Neural progenitor cell (in vitro differentiated cells): ENCODE data around the gene CBR1. TPM values are rescaled to one million over a fixed set of nuclear protein-coding genes. Genes with fewer than 3 reads are reported as not detected.
A peak's percentile ranks its signal among the peaks of the same experiment; 100 is the strongest.

Experiments
- DNase-seq: peaks from one replicate; pipeline ENCODE4 v3.0.0-alpha.2; 2016; ENCODE audit warnings: low spot score
- H2AFZ ChIP-seq: fragments of 200-600 bp; sonication (generic); replicated peaks from 2 replicates; pipeline ENCODE4 v1.6.1; 2016; ENCODE audit warnings: antibody characterized with exemption
- H3F3A ChIP-seq: fragments of 200-600 bp; sonication (generic); 2 replicates; pipeline ENCODE4 v1.6.1; 2016; ENCODE audit warnings: antibody characterized with exemption, low read depth
- H3K27ac ChIP-seq: fragments of 200-600 bp; sonication (generic); 2 replicates; pipeline ENCODE4 v1.5.1; 2016; ENCODE audit warnings: mild to moderate bottlenecking
- H3K27me3 ChIP-seq: fragments of 200-600 bp; sonication (generic); 2 replicates; pipeline ENCODE4 v1.6.1; 2016; ENCODE audit warnings: mild to moderate bottlenecking, moderate library complexity
- H3K36me3 ChIP-seq: fragments of 200-600 bp; sonication (generic); 2 replicates; pipeline ENCODE4 v1.5.1; 2016
- H3K4me1 ChIP-seq: fragments of 200-600 bp; sonication (generic); 2 replicates; pipeline ENCODE4 v1.6.1; 2016; ENCODE audit warnings: mixed run types
- H3K4me2 ChIP-seq: fragments of 200-600 bp; sonication (generic); 2 replicates; pipeline ENCODE4 v1.6.1; 2016
- H3K4me3 ChIP-seq: fragments of 200-600 bp; sonication (generic); 2 replicates; pipeline ENCODE4 v1.5.1; 2016
- H3K79me2 ChIP-seq: fragments of 200-600 bp; sonication (generic); 2 replicates; pipeline ENCODE4 v1.6.1; 2016; ENCODE audit warnings: low read depth
- H3K9ac ChIP-seq: fragments of 200-600 bp; sonication (generic); 2 replicates; pipeline ENCODE4 v1.6.1; 2016
- H3K9me3 ChIP-seq: fragments of 200-600 bp; sonication (generic); 2 replicates; pipeline ENCODE4 v1.5.1; 2016; ENCODE audit warnings: low read depth
- H4K20me1 ChIP-seq: fragments of 200-600 bp; sonication (generic); 2 replicates; pipeline ENCODE4 v1.6.1; 2016; ENCODE audit warnings: low read depth
- H3K27ac Mint-ChIP-seq: 3 replicates; pipeline ENCODE4 v1.8.0; 2021; ENCODE audit warnings: mixed read lengths
- H3K27me3 Mint-ChIP-seq: 2 replicates; pipeline ENCODE4 v1.8.0; 2022; ENCODE audit warnings: low read depth, mild to moderate bottlenecking, inconsistent platforms, moderate library complexity, mixed read lengths; ENCODE audit not compliant: insufficient read depth
- H3K36me3 Mint-ChIP-seq: 3 replicates; pipeline ENCODE4 v1.8.0; 2021; ENCODE audit warnings: mixed read lengths
- H3K4me1 Mint-ChIP-seq: 3 replicates; pipeline ENCODE4 v1.8.0; 2021; ENCODE audit warnings: mixed read lengths
- H3K4me3 Mint-ChIP-seq: 3 replicates; pipeline ENCODE4 v1.8.0; 2021; ENCODE audit warnings: mild to moderate bottlenecking, moderate library complexity, mixed read lengths
- H3K9me3 Mint-ChIP-seq: 3 replicates; pipeline ENCODE4 v1.8.0; 2020; ENCODE audit warnings: mixed read lengths
- CTCF ChIP-seq: fragments of 200-600 bp; sonication (generic); IDR thresholded peaks from 2 replicates; pipeline ENCODE4 v1.5.1; 2017; ENCODE audit warnings: antibody characterized with exemption, mild to moderate bottlenecking
- EZH2 ChIP-seq: fragments of 200-600 bp; sonication (generic); IDR thresholded peaks from 2 replicates; pipeline ENCODE4 v1.6.1; 2017; ENCODE audit warnings: antibody characterized with exemption, mild to moderate bottlenecking, moderate library complexity
- EZH2phosphoT487 ChIP-seq: fragments of 200-600 bp; sonication (generic); IDR thresholded peaks from 2 replicates; pipeline ENCODE4 v1.6.1; 2017; ENCODE audit warnings: antibody characterized with exemption
- total RNA-seq: library from RNA; depleted of rRNA; stranded (reverse); fragments of >200 nt; gene quantifications from 2 replicates; pipeline ENCODE4 v1.2.3, GENCODE V29; 2015; ENCODE audit warnings: low replicate concordance

CBR1 gene
- total RNA-seq, 1 donor from 2014 or later, result 24.9 TPM

- H3K79me2 ChIP-seq, result no peaks in the 10 kb centered on the region
- H3K27me3 ChIP-seq, result no peaks in the 10 kb centered on the region
- no peak overlapping the region for H2AFZ ChIP-seq
- peaks cover 13% of the 10 kb centered on the region for H3K9me3 Mint-ChIP-seq
- no peak overlapping the region for H3K4me3 Mint-ChIP-seq
- no peak for DNase-seq
- no peak overlapping the region for H3K4me2 ChIP-seq
- no peaks in the 10 kb centered on the region for H3K4me1 Mint-ChIP-seq
- no peak for TF ChIP-seq EZH2
- H3K36me3 Mint-ChIP-seq, result no peaks in the 10 kb centered on the region
- H3K9ac ChIP-seq, result no peak overlapping the region
- no peaks in the 10 kb centered on the region for H3F3A ChIP-seq
- no peak overlapping the region for H3K4me3 ChIP-seq
- no peaks in the 10 kb centered on the region for H3K9me3 ChIP-seq
- H4K20me1 ChIP-seq, result no peaks in the 10 kb centered on the region
- H3K4me1 ChIP-seq, result no peaks in the 10 kb centered on the region
- H3K27ac ChIP-seq, result no peak overlapping the region
- H3K27ac Mint-ChIP-seq, result no peak overlapping the region
- H3K27me3 Mint-ChIP-seq, result peaks cover 7% of the 10 kb centered on the region
- no peaks in the 10 kb centered on the region for H3K36me3 ChIP-seq
Observed at GRCh38 chr21:36089946-36090345, 20.1 kb downstream of the CBR1 start.

GRCh38 chr21:36092681-36093080 is 22.9 kb downstream of the CBR1 start:
- H3K27ac Mint-ChIP-seq, result no peak overlapping the region

GRCh38 chr21:36093512-36093911 is 23.7 kb downstream of the CBR1 start:
- TF ChIP-seq EZH2phosphoT487 (no peak), EZH2 (no peak), CTCF (no peak)
- Mint-ChIP-seq H3K4me1 (peaks cover 8% of the 10 kb centered on the region), H3K27me3 (peaks cover 7% of the 10 kb centered on the region), H3K9me3 (peaks cover 16% of the 10 kb centered on the region), H3K36me3 (no peaks in the 10 kb centered on the region), H3K27ac (no peak overlapping the region), H3K4me3 (no peak overlapping the region)
- H3K9me3 ChIP-seq, result no peaks in the 10 kb centered on the region
- no peak for DNase-seq
- no peaks in the 10 kb centered on the region for H4K20me1 ChIP-seq
- no peaks in the 10 kb centered on the region for H3K36me3 ChIP-seq
- H3K27ac ChIP-seq, result no peak overlapping the region
- peaks cover 17% of the 10 kb centered on the region for H3F3A ChIP-seq
- H3K27me3 ChIP-seq, result no peaks in the 10 kb centered on the region
- peaks cover 15% of the 10 kb centered on the region for H3K4me1 ChIP-seq
- no peak overlapping the region for H3K4me3 ChIP-seq
- no peak overlapping the region for H2AFZ ChIP-seq
- H3K4me2 ChIP-seq, result no peak overlapping the region
- no peaks in the 10 kb centered on the region for H3K79me2 ChIP-seq
- no peak overlapping the region for H3K9ac ChIP-seq

More at GRCh38 chr21:36092681-36093080, 22.9 kb downstream of the CBR1 start:
- Histone ChIP-seq H4K20me1 (no peaks in the 10 kb centered on the region), H3K27ac (no peak overlapping the region), H3K9ac (no peak overlapping the region), H3K4me3 (no peak overlapping the region), H3K4me1 (peaks cover 14% of the 10 kb centered on the region), H3K36me3 (no peaks in the 10 kb centered on the region), H3K9me3 (no peaks in the 10 kb centered on the region), H2AFZ (no peak overlapping the region), H3K79me2 (no peaks in the 10 kb centered on the region), H3K4me2 (no peak overlapping the region), H3F3A (peaks cover 15% of the 10 kb centered on the region), H3K27me3 (no peaks in the 10 kb centered on the region)
- H3K9me3 Mint-ChIP-seq, result peaks cover 16% of the 10 kb centered on the region
- peaks cover 8% of the 10 kb centered on the region for H3K4me1 Mint-ChIP-seq
- H3K4me3 Mint-ChIP-seq, result no peak overlapping the region
- TF ChIP-seq EZH2phosphoT487 (no peak), CTCF (no peak), EZH2 (no peak)
- no peak for DNase-seq
- H3K36me3 Mint-ChIP-seq, result no peaks in the 10 kb centered on the region
- peaks cover 7% of the 10 kb centered on the region for H3K27me3 Mint-ChIP-seq

- H3K4me2 ChIP-seq, result no peak overlapping the region
- peak overlapping the region; percentile 51 for H2AFZ ChIP-seq
- H3K9me3 ChIP-seq, result no peaks in the 10 kb centered on the region
- H3K4me3 ChIP-seq, result no peak overlapping the region
- Mint-ChIP-seq H3K27ac (no peak overlapping the region), H3K4me3 (no peak overlapping the region), H3K9me3 (peaks cover 16% of the 10 kb centered on the region), H3K4me1 (peaks cover 17% of the 10 kb centered on the region), H3K27me3 (peaks cover 9% of the 10 kb centered on the region), H3K36me3 (no peaks in the 10 kb centered on the region)
- H3K9ac ChIP-seq, result no peak overlapping the region
- peaks cover 20% of the 10 kb centered on the region for H3K4me1 ChIP-seq
- no peaks in the 10 kb centered on the region for H3K36me3 ChIP-seq
- no peaks in the 10 kb centered on the region for H4K20me1 ChIP-seq
- TF ChIP-seq EZH2phosphoT487 (no peak), EZH2 (no peak), CTCF (no peak)
- no peaks in the 10 kb centered on the region for H3K79me2 ChIP-seq
- peak overlapping the region; percentile 77 for H3K27ac ChIP-seq
- peak; percentile 20 for DNase-seq
- no peaks in the 10 kb centered on the region for H3K27me3 ChIP-seq
- H3F3A ChIP-seq, result peaks cover 17% of the 10 kb centered on the region
Observed at GRCh38 chr21:36096398-36097290, 26.8 kb downstream of the CBR1 start.
